Fibroblast of skin of scalp (primary cell): Measurements from ENCODE around the gene SOCS3.
"Not testable (repeated sequence)": the region's sequence is repeated elsewhere in the genome, so short reads cannot be mapped to it uniquely, and the experiment has no call there.

ENCODE experiments used
- DNase-seq: peaks from one replicate; pipeline ENCODE4 v3.0.0-alpha.2; 2013

SOCS3 gene

GRCh38 chr17:78329263-78330059, 30.4 kb downstream of the SOCS3 start:
- peak; percentile 86 for DNase-seq

DNA sequence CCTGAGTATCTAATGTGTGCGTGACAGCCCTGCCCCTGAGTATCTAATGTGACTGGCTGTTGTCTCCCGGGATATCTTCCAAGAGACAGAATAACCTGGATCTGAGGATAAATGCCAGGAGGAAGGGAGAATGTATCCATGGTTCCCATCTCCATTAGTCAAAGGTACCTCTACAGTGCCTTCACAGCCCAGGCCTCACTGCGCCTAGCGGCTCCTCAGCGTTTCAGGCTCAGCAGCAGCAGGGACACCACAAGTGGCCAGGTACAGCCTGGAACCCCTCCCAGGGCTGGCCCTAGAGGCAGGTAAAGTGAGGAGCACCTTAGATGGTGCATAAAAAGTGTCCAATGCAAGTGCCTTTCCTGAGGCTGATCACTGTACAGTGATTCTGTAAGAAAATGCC, 32.0 kb downstream of the SOCS3 start:
- DNase-seq: no peak

DNA sequence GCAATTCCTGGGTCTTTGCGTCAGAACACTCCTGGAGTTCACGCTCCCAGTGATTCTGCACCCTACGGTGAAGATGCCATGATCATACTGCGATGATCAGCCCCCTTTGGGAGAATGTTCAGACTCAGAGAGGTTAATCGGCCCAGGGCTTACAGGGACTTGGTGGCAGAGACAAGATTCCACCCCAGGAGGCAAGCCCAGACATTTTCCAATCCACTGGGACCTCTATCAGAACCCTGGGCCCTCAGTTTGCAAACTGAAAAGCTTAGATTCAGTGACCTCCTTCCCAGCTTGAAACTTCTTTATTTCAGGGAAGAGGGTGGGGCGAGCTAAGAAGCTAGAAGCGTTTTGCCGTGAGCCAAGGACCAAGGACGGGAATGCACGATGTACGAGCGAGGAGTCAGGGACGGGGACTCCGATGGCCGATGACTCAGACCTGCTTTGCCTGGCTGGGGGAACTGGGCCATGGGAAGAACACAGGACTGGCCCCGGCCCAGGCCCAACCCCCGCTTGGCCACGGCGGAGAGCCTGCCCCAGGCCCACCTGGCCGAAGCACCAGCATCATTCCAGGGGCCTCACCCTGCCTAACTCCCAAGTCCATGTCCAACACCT, 34.7 kb downstream of the SOCS3 start:
- DNase-seq: peak; percentile 67

DNA sequence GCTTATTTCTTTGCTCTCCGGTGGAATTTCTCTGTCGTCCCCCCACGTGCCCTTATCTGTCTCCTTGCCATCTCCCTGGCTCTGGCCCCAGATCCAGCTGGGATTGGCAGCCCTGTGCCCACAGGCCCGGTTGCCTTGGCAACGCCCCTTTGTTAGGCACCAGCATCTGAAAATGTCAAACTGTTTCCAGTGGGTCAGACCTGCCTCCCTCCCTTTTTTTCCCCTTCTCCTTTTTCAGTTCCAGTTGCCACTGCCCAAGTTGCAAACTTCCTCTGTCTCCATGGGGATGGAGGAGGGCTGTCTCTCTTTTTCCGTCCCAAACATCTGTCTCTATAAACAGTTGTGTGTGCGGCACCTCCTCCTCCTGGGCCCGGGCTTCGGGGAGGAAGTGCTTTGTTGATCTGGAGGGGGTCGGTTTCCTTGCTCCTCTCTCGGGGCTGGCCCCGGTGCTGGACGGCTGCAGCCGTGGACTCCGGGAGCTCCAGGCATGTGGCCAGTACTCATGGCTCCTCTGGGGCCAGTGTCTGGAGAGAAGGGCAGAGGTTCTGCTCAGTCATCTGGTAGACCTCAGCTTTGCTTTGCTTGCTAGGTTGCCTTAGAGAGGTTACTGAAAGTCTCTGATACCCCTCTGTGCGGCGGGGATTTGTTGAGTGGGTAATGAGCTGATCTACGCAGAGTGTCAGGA, 35.3 kb downstream of the SOCS3 start:
- DNase-seq: peak; percentile 82

GRCh38 chr17:78323826-78324390, 36.0 kb downstream of the SOCS3 start:
- no peak for DNase-seq

- no peak for DNase-seq
Observed at GRCh38 chr17:78322858-78323455, 36.9 kb downstream of the SOCS3 start.

- peak; percentile 49 for DNase-seq
Observed at GRCh38 chr17:78322327-78322857, 37.5 kb downstream of the SOCS3 start.

- DNase-seq: no peak
Observed at GRCh38 chr17:78318843-78319242, 41.0 kb downstream of the SOCS3 start.

DNA sequence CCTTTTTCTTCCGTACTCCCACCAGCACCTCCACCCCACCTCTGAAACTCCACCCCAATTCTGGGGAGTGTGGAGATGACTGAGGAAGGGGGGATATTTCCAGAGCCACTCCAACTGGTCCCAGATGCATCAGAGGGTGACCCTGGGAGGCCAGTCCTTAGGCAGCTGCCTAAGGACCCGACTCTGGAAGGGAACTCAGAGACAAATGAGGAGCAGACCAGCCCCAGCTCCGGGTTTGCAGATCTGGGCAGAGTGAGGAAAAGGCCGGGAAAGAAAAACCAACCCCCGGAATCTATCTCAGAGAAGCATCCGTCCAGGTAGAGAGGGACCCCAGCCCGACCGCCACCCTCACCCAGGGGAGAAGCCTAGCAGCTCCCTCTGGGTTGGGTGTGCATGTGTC, 41.5 kb downstream of the SOCS3 start:
- DNase-seq: no peak

DNA sequence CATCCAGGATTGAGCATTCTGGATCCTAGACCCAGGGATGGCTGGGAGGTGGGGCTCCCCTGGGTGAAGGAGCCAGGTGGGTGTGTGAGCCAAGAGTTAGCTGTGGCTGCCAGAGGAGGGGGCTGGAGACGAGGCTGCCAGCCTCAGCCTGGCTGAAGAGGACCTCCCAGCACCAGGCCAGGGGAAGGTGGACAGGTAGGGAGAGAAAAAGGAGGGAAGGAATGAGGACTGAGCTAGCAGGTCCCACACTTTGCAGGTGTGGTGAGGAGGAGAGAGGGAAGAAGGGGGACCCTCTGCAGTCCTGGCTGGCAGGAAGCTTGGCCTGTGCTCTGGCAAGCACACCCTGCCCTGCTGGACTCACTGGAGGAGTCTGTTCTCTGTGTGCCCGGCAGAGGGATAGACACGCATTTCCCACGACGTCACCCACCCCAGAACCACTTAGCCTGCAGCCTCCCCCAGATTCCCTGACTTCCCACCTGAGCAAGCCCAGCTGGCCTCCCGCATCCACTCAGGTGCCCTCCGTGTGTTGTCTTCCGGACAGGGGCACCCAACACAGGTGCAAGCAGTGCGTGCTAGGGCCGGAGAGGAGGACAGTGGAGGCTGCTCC, 42.0 kb downstream of the SOCS3 start:
- DNase-seq: no peak

- DNase-seq: no peak
Observed at GRCh38 chr17:78316867-78317789, 42.7 kb downstream of the SOCS3 start.

DNA sequence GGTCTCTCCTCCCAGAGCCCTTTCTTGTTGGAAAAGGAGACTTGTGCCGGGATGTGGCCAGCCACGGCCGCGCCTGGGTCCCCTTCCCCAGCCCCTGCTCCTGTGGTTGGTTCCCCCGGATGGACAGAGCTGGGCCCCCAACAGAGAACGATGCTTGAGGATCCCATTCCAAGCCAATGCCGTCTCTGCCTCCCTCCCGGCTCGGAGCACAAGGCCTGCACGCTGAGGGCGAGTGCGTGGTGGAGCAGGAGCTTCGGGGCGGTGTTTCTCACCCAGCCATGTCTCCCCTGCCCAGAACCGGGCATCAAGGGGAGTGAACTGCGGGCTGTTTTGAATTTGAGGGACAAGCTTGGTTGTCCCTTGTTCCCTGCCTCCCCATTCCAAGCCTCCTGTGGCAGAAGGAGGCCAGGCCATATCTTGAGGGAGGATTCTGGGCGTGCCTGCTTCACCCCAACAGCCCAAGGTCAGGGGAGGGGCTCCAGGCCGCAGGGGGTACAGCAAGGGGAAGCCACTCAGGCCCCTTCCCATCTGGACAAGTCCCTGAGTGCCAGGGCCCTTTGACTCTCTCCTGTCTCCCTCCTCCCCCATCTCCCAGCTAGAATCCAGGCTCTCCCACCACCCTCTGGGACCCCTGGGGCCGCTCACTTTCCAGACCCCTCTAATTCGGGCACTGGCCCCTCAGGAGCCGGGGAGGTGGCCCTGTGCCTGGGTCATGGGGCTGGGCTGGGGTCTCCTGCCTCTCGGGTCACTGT, 43.6 kb downstream of the SOCS3 start:
- DNase-seq: no peak

DNA sequence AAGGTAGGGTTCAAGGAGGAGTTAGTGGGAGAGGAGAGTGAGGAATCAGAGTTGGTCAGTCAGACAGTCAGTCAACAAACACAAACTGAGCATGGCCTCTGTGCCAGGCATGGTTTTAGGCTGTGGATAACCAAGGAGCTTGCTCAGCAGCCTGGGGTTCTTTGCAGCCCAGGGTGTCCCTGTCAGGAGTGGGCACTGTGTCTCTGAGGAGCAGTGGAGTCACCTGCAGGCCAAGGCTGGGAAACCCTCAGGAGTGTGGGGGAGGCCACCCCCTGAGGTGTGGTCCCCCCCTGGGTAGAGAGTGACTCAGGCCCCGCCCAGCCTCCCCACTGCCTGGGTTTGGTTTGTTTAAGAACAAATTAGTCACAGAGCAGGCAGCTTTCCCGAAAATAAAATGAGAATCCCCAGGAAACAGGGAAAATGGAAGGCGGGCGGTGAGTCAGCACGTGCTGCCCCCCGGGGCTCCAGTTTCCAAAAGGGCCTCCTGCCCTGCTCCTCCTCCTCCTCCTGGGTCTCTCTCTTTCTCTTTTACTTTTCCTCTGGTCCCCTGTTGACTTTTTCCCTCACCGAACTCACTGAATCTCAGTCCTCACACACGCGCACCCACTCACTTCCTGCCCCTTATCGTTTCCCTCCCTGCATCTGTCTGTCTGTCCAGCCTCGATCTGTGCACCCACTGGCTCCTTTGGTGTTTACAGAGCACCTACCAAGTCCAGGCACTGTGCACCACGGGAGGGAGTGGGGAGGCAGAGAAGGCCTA, 44.3 kb downstream of the SOCS3 start:
- DNase-seq: peak; percentile 96

- DNase-seq: no peak
Observed at GRCh38 chr17:78314683-78315354, 45.1 kb downstream of the SOCS3 start.

DNA sequence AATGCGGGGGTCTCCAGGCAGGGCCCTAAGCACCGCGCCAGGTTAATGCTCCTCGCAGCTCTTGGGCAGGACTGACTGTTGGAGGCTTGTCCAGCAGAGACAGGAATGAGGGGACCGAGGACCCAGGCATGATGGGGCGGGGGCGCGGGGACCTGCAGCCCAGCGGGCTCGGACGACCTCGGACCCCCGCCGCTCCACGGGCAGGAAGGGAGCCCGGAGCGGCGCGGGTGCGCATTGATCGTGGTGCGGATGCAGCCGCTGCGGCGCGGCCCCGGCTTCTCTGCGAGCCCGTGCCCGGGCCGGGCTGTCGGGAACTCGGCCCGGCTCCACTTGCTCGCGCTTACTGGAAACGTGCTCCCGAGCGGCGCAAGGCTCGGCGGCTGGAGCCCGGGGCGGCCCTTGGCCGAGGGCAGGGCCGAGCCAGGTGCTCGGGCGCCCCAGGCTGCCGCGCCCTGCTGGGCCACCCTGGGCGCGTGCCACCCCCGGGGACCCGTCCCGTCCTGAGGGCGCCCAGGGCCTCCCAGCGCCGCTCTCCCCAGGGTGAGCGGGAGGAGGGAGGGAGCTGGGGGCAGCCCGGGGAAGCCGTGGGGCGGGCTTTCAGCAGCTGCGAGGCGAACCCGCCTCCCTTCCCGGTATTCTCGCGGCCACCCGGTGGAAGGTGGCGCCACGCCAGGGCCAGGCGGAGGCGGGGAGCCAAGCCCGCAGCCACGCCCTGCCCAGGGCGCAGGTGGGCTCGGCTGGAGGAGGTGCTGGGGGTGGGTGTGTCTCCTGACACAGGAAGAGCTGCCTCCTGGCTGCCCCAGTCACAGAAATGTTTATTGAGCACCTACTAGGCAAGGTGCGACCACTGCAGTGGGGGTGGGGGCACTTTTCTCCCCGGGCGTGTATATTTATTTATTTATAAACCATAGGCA, 45.9 kb downstream of the SOCS3 start:
- peak; percentile 51 for DNase-seq

GRCh38 chr17:78309659-78310255, 50.1 kb downstream of the SOCS3 start:
- DNase-seq: not testable (repeated sequence)

DNA sequence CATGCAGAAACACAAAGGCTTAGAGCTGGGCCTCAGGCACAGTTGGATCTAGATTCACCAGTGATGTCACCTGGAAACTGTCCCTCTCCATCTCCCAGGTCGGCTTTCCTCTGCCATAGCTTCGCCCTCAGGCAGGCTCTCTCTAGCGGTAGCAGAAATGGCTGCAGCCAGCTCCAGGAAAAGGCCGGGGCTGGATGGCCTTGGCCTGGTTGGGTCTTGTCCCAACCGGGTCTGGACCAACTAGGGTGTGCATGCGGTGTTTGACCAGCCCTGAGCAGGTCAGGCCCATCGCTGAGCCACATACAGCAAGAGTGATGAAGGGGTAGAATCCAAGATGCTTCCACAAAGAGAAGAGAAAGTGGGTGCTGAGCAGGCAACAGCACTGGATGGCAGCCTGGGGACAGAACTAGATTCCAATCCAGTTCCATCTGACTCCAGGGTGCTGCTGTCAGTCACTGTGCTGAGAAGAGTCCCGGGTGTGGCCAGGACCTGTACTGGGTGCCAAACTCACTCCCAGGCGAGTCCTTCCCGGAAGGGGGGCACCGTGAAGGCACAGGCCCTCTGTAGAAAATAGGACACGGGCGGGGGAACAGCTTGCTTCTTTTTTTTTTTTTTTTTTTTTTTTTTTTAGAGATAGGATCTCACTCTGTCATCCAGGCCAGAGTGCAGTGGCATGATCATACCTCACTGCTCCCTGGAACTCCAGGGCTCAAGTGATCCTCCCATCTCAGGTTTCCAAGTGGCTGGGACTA, 51.8 kb downstream of the SOCS3 start:
- DNase-seq: no peak
